ENCODE results near the gene PRDM5.
"Not testable (repeated sequence)": the region's sequence is repeated elsewhere in the genome, so short reads cannot be mapped to it uniquely, and the experiment has no call there.

The PRDM5 gene

GRCh38 chr4:120659616-120660170 is 262.8 kb downstream of the PRDM5 start:
- TF ChIP-seq, protein P1, sequence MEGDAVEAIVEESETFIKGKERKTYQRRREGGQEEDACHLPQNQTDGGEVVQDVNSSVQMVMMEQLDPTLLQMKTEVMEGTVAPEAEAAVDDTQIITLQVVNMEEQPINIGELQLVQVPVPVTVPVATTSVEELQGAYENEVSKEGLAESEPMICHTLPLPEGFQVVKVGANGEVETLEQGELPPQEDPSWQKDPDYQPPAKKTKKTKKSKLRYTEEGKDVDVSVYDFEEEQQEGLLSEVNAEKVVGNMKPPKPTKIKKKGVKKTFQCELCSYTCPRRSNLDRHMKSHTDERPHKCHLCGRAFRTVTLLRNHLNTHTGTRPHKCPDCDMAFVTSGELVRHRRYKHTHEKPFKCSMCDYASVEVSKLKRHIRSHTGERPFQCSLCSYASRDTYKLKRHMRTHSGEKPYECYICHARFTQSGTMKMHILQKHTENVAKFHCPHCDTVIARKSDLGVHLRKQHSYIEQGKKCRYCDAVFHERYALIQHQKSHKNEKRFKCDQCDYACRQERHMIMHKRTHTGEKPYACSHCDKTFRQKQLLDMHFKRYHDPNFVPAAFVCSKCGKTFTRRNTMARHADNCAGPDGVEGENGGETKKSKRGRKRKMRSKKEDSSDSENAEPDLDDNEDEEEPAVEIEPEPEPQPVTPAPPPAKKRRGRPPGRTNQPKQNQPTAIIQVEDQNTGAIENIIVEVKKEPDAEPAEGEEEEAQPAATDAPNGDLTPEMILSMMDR (IDR thresholded peaks at IDR 0.05) = no peak
- H3K27ac ChIP-seq = no peak overlapping the region
- no peak overlapping the region for H3K4me2 ChIP-seq (ENCODE audit: low read length)
- no peak overlapping the region for H2AFZ ChIP-seq
- H3K9me3 ChIP-seq (ENCODE audit: control insufficient read depth, low read length) = no peaks in the 10 kb centered on the region
- H3K9ac ChIP-seq = no peak overlapping the region
- no peaks in the 10 kb centered on the region for H3K36me3 ChIP-seq (ENCODE audit: control insufficient read depth, insufficient read depth, low read length)
- no peak overlapping the region for H3K4me3 ChIP-seq (ENCODE audit: low read depth, low read length)
- no peaks in the 10 kb centered on the region for H3K27me3 ChIP-seq (ENCODE audit: control insufficient read depth, insufficient read depth, low read length)
- no peaks in the 10 kb centered on the region for H3K4me1 ChIP-seq
- H3K79me2 ChIP-seq = no peaks in the 10 kb centered on the region

DNA sequence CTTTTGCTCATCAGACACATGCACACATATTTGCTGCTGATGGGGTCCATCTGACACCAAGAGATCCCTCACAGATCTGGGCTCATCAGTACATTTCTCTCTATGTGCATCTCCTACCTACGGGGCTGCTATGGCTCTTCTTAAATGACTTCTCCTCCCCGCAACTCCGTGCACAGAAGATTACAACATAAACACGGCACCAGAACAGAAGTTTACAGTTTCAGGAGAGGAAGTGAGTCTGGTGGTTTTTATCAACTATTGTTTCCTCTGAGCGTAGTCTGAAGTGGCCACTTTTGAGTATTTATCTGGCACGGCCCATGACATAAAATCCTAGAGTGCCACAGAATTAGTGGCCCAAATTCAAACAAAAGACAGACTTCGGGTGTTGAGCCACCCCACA is 263.8 kb downstream of the PRDM5 start:
- no peaks in the 10 kb centered on the region for H3K36me3 ChIP-seq (ENCODE audit: control insufficient read depth, insufficient read depth, low read length)
- no peak overlapping the region for H3K9ac ChIP-seq
- H3K27me3 ChIP-seq (ENCODE audit: control insufficient read depth, insufficient read depth, low read length) = no peaks in the 10 kb centered on the region
- H3K4me3 ChIP-seq (ENCODE audit: low read depth, low read length) = no peak overlapping the region
- H2AFZ ChIP-seq = no peak overlapping the region
- H3K27ac ChIP-seq = no peak overlapping the region
- H3K4me2 ChIP-seq (ENCODE audit: low read length) = no peak overlapping the region
- H3K79me2 ChIP-seq = no peaks in the 10 kb centered on the region
- H3K9me3 ChIP-seq (ENCODE audit: control insufficient read depth, low read length) = no peaks in the 10 kb centered on the region
- no peaks in the 10 kb centered on the region for H3K4me1 ChIP-seq
- TF ChIP-seq, protein P1 (IDR thresholded peaks at IDR 0.05) = no peak

DNA sequence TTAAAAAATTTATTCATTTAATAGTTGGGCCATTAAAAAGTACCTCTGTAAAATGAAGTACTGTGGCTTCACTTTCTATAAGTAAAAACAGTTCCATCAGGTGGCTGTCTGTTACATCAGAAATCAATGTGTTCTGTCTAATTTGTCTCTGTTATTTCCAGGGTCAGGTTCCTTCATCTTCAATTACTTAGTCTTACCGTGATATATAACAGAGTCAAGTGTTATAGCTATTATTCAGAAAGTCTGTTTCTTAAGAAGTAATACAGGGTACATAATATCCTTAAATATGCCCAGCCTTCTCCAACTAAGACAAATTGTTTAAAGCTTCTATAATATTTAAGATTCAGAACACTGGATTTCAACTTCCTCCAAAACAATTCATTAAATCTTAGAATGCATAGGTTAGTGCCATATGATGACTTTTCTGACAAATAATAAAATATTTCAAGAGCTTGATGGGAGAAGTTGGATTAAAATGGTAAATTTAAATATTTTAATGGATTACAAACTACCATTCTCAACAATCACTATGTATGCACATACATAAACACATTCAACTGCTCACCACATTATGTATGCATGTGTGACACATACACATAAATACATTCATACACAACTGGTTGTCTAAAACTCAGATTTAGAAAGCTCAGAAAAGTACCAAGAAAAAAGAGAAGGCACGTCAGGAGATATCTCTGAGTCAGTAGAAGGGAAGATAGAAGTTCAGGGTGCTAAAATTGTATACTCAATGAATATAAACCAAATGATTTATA is 268.5 kb downstream of the PRDM5 start:
- no peak overlapping the region for H3K27ac ChIP-seq
- no peaks in the 10 kb centered on the region for H3K4me1 ChIP-seq
- H3K4me3 ChIP-seq (ENCODE audit: low read depth, low read length) = no peak overlapping the region
- H3K36me3 ChIP-seq (ENCODE audit: control insufficient read depth, insufficient read depth, low read length) = no peaks in the 10 kb centered on the region
- no peak overlapping the region for H2AFZ ChIP-seq
- H3K9me3 ChIP-seq (ENCODE audit: control insufficient read depth, low read length) = no peaks in the 10 kb centered on the region
- no peak overlapping the region for H3K4me2 ChIP-seq (ENCODE audit: low read length)
- TF ChIP-seq, protein P1 (IDR thresholded peaks at IDR 0.05) = no peak
- no peaks in the 10 kb centered on the region for H3K27me3 ChIP-seq (ENCODE audit: control insufficient read depth, insufficient read depth, low read length)
- H3K9ac ChIP-seq = no peak overlapping the region
- no peaks in the 10 kb centered on the region for H3K79me2 ChIP-seq

DNA sequence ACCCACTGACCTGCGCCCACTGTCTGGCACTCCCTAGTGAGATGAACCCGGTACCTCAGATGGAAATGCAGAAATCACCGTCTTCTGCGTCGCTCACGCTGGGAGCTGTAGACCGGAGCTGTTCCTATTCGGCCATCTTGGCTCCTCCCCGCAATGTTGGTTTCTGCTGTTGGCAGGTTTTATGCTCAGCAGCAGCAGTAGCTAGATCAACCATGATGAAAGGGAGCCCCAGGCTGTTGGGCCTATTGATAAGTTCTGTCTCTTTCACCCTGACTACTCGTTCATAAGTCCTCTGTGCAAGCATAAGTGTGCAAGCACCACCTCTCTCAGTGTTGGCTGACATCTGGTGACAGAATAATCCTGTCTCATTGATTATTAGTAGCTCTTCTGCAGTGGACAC is 274.2 kb downstream of the PRDM5 start:
- not testable (repeated sequence) for H3K4me2 ChIP-seq (ENCODE audit: low read length); H3K79me2 ChIP-seq; H3K27ac ChIP-seq; H3K4me1 ChIP-seq; H3K9ac ChIP-seq; H3K4me3 ChIP-seq (ENCODE audit: low read depth, low read length); H3K27me3 ChIP-seq (ENCODE audit: control insufficient read depth, insufficient read depth, low read length); H2AFZ ChIP-seq; H3K36me3 ChIP-seq (ENCODE audit: control insufficient read depth, insufficient read depth, low read length); H3K9me3 ChIP-seq (ENCODE audit: control insufficient read depth, low read length)
